ENCODE measurements around the gene MST1R. TPM values are rescaled to one million over a fixed set of nuclear protein-coding genes. Genes with fewer than 3 reads are reported as not detected.
A peak's percentile ranks its signal among the peaks of the same experiment; 100 is the strongest.

MST1R gene
- polyA plus RNA-seq, 2 of the 4 experiments (the other 2 are of a cell fraction), result 5.9 to 7.5 TPM

DNA sequence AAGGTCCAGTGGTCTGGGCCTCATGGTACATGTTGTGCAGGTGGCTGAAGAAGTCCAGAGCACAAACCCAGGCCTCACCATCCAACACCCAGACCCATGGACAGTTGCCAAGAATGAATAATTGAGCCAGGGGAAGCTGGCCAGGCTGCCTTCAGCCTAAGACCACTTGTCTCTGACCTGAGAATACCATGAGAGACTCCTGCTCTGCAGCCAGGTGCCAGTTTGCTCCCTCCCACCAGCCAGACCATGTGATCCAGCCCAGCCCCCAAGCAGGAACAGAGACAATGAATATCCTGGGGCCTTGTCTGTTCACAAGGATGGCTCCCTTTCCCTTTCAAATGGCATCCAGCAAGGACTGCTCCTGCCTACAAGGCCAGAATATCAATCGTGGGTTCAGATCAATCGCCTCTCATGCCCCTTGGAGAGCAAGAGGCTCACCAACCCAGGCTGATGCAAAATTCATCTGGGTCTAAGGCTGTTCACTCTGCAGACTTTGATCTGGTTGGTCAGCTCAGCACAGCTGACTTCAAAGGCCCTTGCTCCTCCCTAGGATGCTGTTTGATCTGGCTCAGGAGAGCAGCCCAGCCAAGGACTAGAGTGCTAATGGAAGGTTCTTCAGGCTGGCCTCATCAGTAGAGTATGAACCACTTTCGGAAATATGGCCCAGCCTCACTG, 60.7 kb downstream of the MST1R start (continued):
- TF ChIP-seq RNF2 (IDR thresholded peaks at IDR 0.05; ENCODE audit: borderline replicate concordance, low read depth) (no peak), CHD2 (IDR thresholded peaks at IDR 0.05; ENCODE audit: low read length, partially characterized antibody) (no peak), ZC3H11A (IDR thresholded peaks at IDR 0.05) (no peak), HDAC2 (IDR thresholded peaks at IDR 0.05) (no peak)
- TF ChIP-seq, protein P1, sequence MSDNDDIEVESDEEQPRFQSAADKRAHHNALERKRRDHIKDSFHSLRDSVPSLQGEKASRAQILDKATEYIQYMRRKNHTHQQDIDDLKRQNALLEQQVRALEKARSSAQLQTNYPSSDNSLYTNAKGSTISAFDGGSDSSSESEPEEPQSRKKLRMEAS (IDR thresholded peaks at IDR 0.05), result no peak
- TF ChIP-seq, protein P2, sequence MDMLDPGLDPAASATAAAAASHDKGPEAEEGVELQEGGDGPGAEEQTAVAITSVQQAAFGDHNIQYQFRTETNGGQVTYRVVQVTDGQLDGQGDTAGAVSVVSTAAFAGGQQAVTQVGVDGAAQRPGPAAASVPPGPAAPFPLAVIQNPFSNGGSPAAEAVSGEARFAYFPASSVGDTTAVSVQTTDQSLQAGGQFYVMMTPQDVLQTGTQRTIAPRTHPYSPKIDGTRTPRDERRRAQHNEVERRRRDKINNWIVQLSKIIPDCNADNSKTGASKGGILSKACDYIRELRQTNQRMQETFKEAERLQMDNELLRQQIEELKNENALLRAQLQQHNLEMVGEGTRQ (IDR thresholded peaks at IDR 0.05), result no peak
- TF ChIP-seq, protein P3, sequence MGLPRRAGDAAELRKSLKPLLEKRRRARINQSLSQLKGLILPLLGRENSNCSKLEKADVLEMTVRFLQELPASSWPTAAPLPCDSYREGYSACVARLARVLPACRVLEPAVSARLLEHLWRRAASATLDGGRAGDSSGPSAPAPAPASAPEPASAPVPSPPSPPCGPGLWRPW (IDR thresholded peaks at IDR 0.05), result no peak

DNA sequence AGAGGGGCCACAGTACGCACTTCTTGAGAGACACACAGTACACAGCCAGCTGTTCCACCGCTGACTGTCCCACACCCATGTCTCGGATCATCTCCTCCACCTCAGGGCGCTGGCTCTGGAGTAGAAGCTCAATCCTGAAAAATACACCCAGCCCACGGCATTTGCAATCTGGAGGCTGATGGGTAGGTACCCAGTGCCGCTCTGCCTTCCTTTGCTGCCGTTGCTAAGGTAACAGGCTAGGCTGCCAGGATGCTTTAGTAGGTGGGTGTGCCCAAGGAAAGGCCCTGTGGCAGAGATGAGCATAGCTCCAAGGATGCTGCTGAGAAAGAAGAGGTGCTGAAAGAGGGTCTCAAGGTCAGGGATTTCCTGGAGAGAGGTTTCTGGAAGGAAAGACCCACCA, 61.9 kb downstream of the MST1R start:
- no peak for FAIRE-seq
- POLR2A ChIA-PET, result no interaction called here

DNA sequence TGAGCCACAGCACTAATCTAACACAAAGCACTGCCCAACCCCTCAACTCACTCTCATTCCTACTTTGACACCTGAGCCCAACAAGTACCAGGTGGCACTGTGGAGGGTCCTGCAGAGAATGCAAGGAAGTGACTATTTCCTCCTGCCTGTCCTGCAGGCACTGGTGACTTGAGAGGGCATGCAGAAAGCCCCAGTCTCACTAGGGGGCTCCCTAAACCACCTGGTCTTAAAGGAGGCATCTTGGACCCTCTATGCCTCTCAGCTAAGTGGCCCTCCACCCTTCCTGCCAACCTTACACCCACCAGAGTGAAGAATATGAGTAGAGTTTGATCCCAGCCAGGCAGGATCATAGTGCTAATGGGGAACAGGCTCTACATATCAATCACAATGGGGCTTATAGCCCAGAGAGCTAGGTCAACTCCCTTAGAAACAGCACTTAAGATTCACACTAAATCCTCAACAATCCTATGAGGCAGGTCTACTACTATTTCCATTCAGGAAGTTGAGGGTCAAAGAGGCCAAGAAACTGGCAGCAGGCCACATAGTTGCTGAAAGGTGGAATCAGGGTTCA, 62.5 kb downstream of the MST1R start:
- FAIRE-seq, result no peak
- ChIA-PET CTCF (interaction anchor here (1.1 to 6.6 kb wide), 13 partner anchors 13 to 301 kb away, joined by 3 to 119 read pairs (median 20); partner anchors contain the start of genes CDHR4, INKA1, MST1R and TRAIP), POLR2A (no interaction called here)
- Histone ChIP-seq H3K9me3 (no peaks in the 10 kb centered on the region), H3K4me2 (no peak overlapping the region), H3K4me3 (no peak overlapping the region), H3K4me1 (no peaks in the 10 kb centered on the region), H3K27ac (no peak overlapping the region)
- peak in 1 of 2 experiments; percentile 31 for DNase-seq (ENCODE audit: low read depth in 1 of 2, low spot score in 1 of 2)
- no peak for TF ChIP-seq JUNB (IDR thresholded peaks at IDR 0.05)
- no peak for TF ChIP-seq CHD2 (IDR thresholded peaks at IDR 0.05; ENCODE audit: low read length, partially characterized antibody)
- no peak for TF ChIP-seq HDAC2 (IDR thresholded peaks at IDR 0.05)
- no peak for TF ChIP-seq ZFP36 (IDR thresholded peaks at IDR 0.05; ENCODE audit: borderline replicate concordance, partially characterized antibody)
- no peak for TF ChIP-seq ZSCAN20 (CRISPR knock-in tag; IDR thresholded peaks at IDR 0.05)
- TF ChIP-seq NR3C1 (IDR thresholded peaks at IDR 0.05), result no peak
- TF ChIP-seq, protein P4, sequence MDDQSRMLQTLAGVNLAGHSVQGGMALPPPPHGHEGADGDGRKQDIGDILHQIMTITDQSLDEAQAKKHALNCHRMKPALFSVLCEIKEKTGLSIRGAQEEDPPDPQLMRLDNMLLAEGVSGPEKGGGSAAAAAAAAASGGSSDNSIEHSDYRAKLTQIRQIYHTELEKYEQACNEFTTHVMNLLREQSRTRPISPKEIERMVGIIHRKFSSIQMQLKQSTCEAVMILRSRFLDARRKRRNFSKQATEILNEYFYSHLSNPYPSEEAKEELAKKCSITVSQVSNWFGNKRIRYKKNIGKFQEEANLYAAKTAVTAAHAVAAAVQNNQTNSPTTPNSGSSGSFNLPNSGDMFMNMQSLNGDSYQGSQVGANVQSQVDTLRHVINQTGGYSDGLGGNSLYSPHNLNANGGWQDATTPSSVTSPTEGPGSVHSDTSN (IDR thresholded peaks at IDR 0.05), result no peak
- TF ChIP-seq CEBPB (IDR thresholded peaks at IDR 0.05), result no peak
- no peak for TF ChIP-seq BHLHE40 (IDR thresholded peaks at IDR 0.05; ENCODE audit: low read depth, low read length)
- TF ChIP-seq, protein P5, sequence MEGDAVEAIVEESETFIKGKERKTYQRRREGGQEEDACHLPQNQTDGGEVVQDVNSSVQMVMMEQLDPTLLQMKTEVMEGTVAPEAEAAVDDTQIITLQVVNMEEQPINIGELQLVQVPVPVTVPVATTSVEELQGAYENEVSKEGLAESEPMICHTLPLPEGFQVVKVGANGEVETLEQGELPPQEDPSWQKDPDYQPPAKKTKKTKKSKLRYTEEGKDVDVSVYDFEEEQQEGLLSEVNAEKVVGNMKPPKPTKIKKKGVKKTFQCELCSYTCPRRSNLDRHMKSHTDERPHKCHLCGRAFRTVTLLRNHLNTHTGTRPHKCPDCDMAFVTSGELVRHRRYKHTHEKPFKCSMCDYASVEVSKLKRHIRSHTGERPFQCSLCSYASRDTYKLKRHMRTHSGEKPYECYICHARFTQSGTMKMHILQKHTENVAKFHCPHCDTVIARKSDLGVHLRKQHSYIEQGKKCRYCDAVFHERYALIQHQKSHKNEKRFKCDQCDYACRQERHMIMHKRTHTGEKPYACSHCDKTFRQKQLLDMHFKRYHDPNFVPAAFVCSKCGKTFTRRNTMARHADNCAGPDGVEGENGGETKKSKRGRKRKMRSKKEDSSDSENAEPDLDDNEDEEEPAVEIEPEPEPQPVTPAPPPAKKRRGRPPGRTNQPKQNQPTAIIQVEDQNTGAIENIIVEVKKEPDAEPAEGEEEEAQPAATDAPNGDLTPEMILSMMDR (IDR thresholded peaks at IDR 0.05), result peak; percentile 45
- TF ChIP-seq, protein P6, sequence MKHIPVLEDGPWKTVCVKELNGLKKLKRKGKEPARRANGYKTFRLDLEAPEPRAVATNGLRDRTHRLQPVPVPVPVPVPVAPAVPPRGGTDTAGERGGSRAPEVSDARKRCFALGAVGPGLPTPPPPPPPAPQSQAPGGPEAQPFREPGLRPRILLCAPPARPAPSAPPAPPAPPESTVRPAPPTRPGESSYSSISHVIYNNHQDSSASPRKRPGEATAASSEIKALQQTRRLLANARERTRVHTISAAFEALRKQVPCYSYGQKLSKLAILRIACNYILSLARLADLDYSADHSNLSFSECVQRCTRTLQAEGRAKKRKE (CRISPR knock-in tag; IDR thresholded peaks at IDR 0.05; ENCODE audit: low read depth), result no peak
- TF ChIP-seq KDM5A (IDR thresholded peaks at IDR 0.05), result no peak
- TF ChIP-seq RAD21 (conservative IDR thresholded peaks at IDR 0.05 in 1 of 2, IDR thresholded peaks at IDR 0.05 in 1 of 2), result peak; percentile 44 to 64; a peak in 4 of 5 replicates
- TF ChIP-seq TFCP2L1 (CRISPR knock-in tag; IDR thresholded peaks at IDR 0.05), result no peak
- TF ChIP-seq ESRRA (IDR thresholded peaks at IDR 0.05; ENCODE audit: borderline replicate concordance, low read length), result no peak
- TF ChIP-seq HOXA7 (CRISPR knock-in tag; IDR thresholded peaks at IDR 0.05), result no peak
- TF ChIP-seq NFE2L2 (conservative IDR thresholded peaks at IDR 0.05; ENCODE audit: low read length), result no peak
- TF ChIP-seq RFX5 (IDR thresholded peaks at IDR 0.05), result no peak
- TF ChIP-seq FOSB (CRISPR knock-in tag; IDR thresholded peaks at IDR 0.05), result no peak
- TF ChIP-seq NPAS2 (CRISPR knock-in tag; IDR thresholded peaks at IDR 0.05; ENCODE audit: borderline replicate concordance), result no peak
- TF ChIP-seq RARB (CRISPR knock-in tag; IDR thresholded peaks at IDR 0.05), result no peak
- no peak for TF ChIP-seq FOSL2 (IDR thresholded peaks at IDR 0.05)
- TF ChIP-seq FOSL2 (CRISPR knock-in tag; IDR thresholded peaks at IDR 0.05), result no peak
- TF ChIP-seq SMC3 (IDR thresholded peaks at IDR 0.05), result peak; percentile 44; the same call in 2 of the 3 replicates
- peak; percentile 57 to 71; a peak in 5 of 6 replicates for ATAC-seq

More for the DNA sequence above, 61.9 kb downstream of the MST1R start:
- no peak for DNase-seq (ENCODE audit: low read depth in 1 of 2, low spot score in 1 of 2)
- H3K9me3 ChIP-seq, result no peaks in the 10 kb centered on the region
- no peak overlapping the region for H3K4me2 ChIP-seq
- no peak for TF ChIP-seq HOXB13 (CRISPR knock-in tag; IDR thresholded peaks at IDR 0.05; ENCODE audit: low read depth)
- TF ChIP-seq TFCP2L1 (CRISPR knock-in tag; IDR thresholded peaks at IDR 0.05), result no peak
- no peak for TF ChIP-seq ZFP36 (IDR thresholded peaks at IDR 0.05; ENCODE audit: borderline replicate concordance, partially characterized antibody)
- 90% methylated on average over 7 of the region's 7 CpGs for WGBS (ENCODE audit: missing lambda C conversion rate)
- no peak for ATAC-seq
- H3K27ac ChIP-seq, result no peak overlapping the region
- H3K4me1 ChIP-seq, result no peaks in the 10 kb centered on the region
- no peak overlapping the region for H3K4me3 ChIP-seq
- CTCF ChIA-PET, result interaction anchor here (1.2 to 6.6 kb wide), 10 partner anchors 12 to 302 kb away, joined by 3 to 119 read pairs (median 22); partner anchors contain the start of genes CDHR4, INKA1, MST1R and TRAIP
